Measurements from ENCODE around the gene COX10.
A peak's percentile ranks its signal among the peaks of the same experiment; 100 is the strongest.

- TF ChIP-seq POLR2AphosphoS5 (IDR thresholded peaks at IDR 0.05) (no peak), POLR2A (IDR thresholded peaks at IDR 0.05) (no peak), EP300 (IDR thresholded peaks at IDR 0.05) (no peak)
- TF ChIP-seq, protein P1, sequence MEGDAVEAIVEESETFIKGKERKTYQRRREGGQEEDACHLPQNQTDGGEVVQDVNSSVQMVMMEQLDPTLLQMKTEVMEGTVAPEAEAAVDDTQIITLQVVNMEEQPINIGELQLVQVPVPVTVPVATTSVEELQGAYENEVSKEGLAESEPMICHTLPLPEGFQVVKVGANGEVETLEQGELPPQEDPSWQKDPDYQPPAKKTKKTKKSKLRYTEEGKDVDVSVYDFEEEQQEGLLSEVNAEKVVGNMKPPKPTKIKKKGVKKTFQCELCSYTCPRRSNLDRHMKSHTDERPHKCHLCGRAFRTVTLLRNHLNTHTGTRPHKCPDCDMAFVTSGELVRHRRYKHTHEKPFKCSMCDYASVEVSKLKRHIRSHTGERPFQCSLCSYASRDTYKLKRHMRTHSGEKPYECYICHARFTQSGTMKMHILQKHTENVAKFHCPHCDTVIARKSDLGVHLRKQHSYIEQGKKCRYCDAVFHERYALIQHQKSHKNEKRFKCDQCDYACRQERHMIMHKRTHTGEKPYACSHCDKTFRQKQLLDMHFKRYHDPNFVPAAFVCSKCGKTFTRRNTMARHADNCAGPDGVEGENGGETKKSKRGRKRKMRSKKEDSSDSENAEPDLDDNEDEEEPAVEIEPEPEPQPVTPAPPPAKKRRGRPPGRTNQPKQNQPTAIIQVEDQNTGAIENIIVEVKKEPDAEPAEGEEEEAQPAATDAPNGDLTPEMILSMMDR (IDR thresholded peaks at IDR 0.05) = peak in 3 of 7 experiments; percentile 22 to 28 (median 24)
These were observed 21.1 kb upstream of the COX10 start for GRCh38 chr17:14048169-14048568.
